K562 (cell line): Measurements from ENCODE around the gene ABCD4. TPM values are rescaled to one million over a fixed set of nuclear protein-coding genes. Genes with fewer than 3 reads are reported as not detected.

ENCODE experiments used
- ATAC-seq: fragments of 200-7000 bp; cut with Tn5 transposase; 3 replicates; pipeline ENCODE4 v1.9.1; 2020; ENCODE audit warnings: moderate library complexity
- BruUV-seq: library from RNA; stranded (reverse); fragments of 400-500 nt; replicated peaks from 2 replicates; lab custom pipeline; 2021; lab: Mats Ljungman, UMichigan
- CTCF ChIA-PET: fragments of 300-600 bp; formaldehyde crosslinking; extraction: SDS; loops from one replicate; lab custom pipeline; 2021; ENCODE audit warnings: low intra/inter-chr PET ratio; lab: Yijun Ruan, JAX
- POLR2A ChIA-PET: fragments of 300-600, 350-650 bp; sonication (Branson Sonifier 250); formaldehyde crosslinking; extraction: SDS; loops from one replicate; lab custom pipeline; 2021; ENCODE audit warnings: antibody characterized with exemption, inconsistent platforms; lab: Yijun Ruan, JAX
- DNase-seq, 4 experiments: peaks; one replicate each; pipeline versions ENCODE4 v3.0.0 to v3.0.0-alpha.2; 2011 to 2018; ENCODE audit warnings: low spot score in 3 of 4, mixed read lengths in 3 of 4; ENCODE audit errors: extremely low read depth in 1 of 4
- FAIRE-seq: peaks from 2 replicates; lab custom pipeline; 2011; peaks lifted over from hg19 to GRCh38; lab: Jason Lieb, UNC
- H2AFZ ChIP-seq: 2 replicates; pipeline ENCODE4 v1.6.0; 2011; ENCODE audit warnings: low read depth, low read length, control low read depth, inconsistent platforms
- H3K27ac ChIP-seq: fragments of 200-600 bp; 3 replicates; pipeline ENCODE4 v1.8.0; 2011; ENCODE audit warnings: low read depth, mild to moderate bottlenecking, control low read depth, inconsistent platforms, low read length, moderate library complexity, mixed read lengths; ENCODE audit errors: extremely low read depth
- H3K27me3 ChIP-seq, 2 experiments: fragments of 300-600 bp in 1 of 2; 2 replicates in 1 of 2; 3 replicates in 1 of 2; pipeline versions ENCODE4 v1.6.0 to v1.8.0; 2011; ENCODE audit warnings: inconsistent platforms in 2 of 2, low read length in 2 of 2, mild to moderate bottlenecking in 1 of 2, mixed read lengths in 1 of 2, moderate library complexity in 1 of 2; ENCODE audit not compliant: control insufficient read depth in 2 of 2, insufficient read depth in 2 of 2
- H3K36me3 ChIP-seq: fragments of 300-600 bp; 3 replicates; pipeline ENCODE4 v1.8.0; 2011; ENCODE audit warnings: mild to moderate bottlenecking, low read length, inconsistent platforms; ENCODE audit not compliant: control insufficient read depth, insufficient read depth
- H3K4me1 ChIP-seq, 2 experiments: fragments of 200-600 bp in 1 of 2; replicated peaks in 1 of 2; 2 replicates in 1 of 2; 3 replicates in 1 of 2; pipeline versions ENCODE4 v1.5.1 to v1.8.0; 2011; ENCODE audit warnings: inconsistent platforms in 2 of 2, low read length in 2 of 2, mild to moderate bottlenecking in 1 of 2, mixed read lengths in 1 of 2, moderate library complexity in 1 of 2; ENCODE audit not compliant: control insufficient read depth in 2 of 2, insufficient read depth in 2 of 2
- H3K4me2 ChIP-seq: 2 replicates; pipeline ENCODE4 v1.6.1; 2011; ENCODE audit warnings: low read length, control low read depth, inconsistent platforms, mixed read lengths; ENCODE audit not compliant: insufficient read depth
- H3K4me3 ChIP-seq: fragments of 200-600 bp; sonication (generic), shearing (Covaris generic); 2 replicates; pipeline ENCODE4 v1.5.1; 2016; ENCODE audit warnings: control low read depth, inconsistent platforms
- H3K79me2 ChIP-seq: fragments of 200-600 bp; 3 replicates; pipeline ENCODE4 v1.8.0; 2011; ENCODE audit warnings: low read length, inconsistent platforms; ENCODE audit not compliant: control insufficient read depth, insufficient read depth
- H3K9ac ChIP-seq, 2 experiments: 2 replicates each; pipeline versions ENCODE4 v1.6.0 to v1.6.1; 2011; ENCODE audit warnings: low read depth in 2 of 2, low read length in 2 of 2, control low read depth in 1 of 2, inconsistent platforms in 1 of 2, mild to moderate bottlenecking in 1 of 2, mixed read lengths in 1 of 2; ENCODE audit not compliant: insufficient read depth in 1 of 2
- H3K9me1 ChIP-seq: one replicate; pipeline ENCODE4 v1.6.0; 2011; ENCODE audit warnings: inconsistent platforms, mild to moderate bottlenecking, low read length, moderate library complexity; ENCODE audit not compliant: control insufficient read depth, insufficient read depth
- H3K9me3 ChIP-seq: replicated peaks from 2 replicates; pipeline ENCODE4 v1.5.1; 2011; ENCODE audit warnings: low read depth, low read length, inconsistent platforms; ENCODE audit not compliant: control insufficient read depth, insufficient read depth
- H4K20me1 ChIP-seq: replicated peaks from 2 replicates; pipeline ENCODE4 v1.6.1; 2011; ENCODE audit warnings: low read length, inconsistent platforms, mixed read lengths; ENCODE audit not compliant: control insufficient read depth, insufficient read depth
- ATF3 ChIP-seq, 2 experiments: fragments of 450-650 bp in 1 of 2; sonication (generic) in 1 of 2; formaldehyde crosslinking in 1 of 2; IDR thresholded peaks in 1 of 2; conservative IDR thresholded peaks in 1 of 2; 2 replicates each; pipeline versions ENCODE4 v1.6.1 to v1.8.1; 2016 to 2023; ENCODE audit warnings: mild to moderate bottlenecking in 2 of 2, moderate library complexity in 2 of 2, inconsistent platforms in 1 of 2, missing genetic modification reagents in 1 of 2
- NFE2 ChIP-seq: IDR thresholded peaks from 2 replicates; pipeline ENCODE4 v1.6.1; 2014; ENCODE audit warnings: antibody characterized with exemption, low read depth
- RBM25 ChIP-seq: fragments of 200-400 bp; formaldehyde crosslinking; IDR thresholded peaks from 2 replicates; pipeline ENCODE4 v1.6.1; 2018; ENCODE audit warnings: low read length, low read depth, moderate library complexity; ENCODE audit not compliant: severe bottlenecking
- ZNF121 ChIP-seq: sonication (generic); formaldehyde crosslinking; conservative IDR thresholded peaks from 2 replicates; pipeline ENCODE4 v1.8.0; 2022; ENCODE audit warnings: missing genetic modification reagents
- WGBS: fragments of 100-300 bp; shearing (Covaris generic); methylation state at CpG from one replicate; pipeline ENCODE4 v1.1.6; 2016; ENCODE audit warnings: low coverage, mixed read lengths; ENCODE audit not compliant: insufficient coverage; ENCODE audit errors: missing lambda C conversion rate; 5-methylcytosine and 5-hydroxymethylcytosine counted together
- in situ Hi-C: fragments of 300-500 bp; cut with MboI; formaldehyde crosslinking; loops from 4 replicates; pipeline ENCODE4 v1.15.0; 2018; ENCODE audit warnings: inconsistent platforms, mixed read lengths
- intact Hi-C: fragments of 100-400 bp; cut with micrococcal nuclease; formaldehyde crosslinking; loops from 2 replicates; pipeline ENCODE4 v1.14.2; 2022
- polyA plus RNA-seq, 8 experiments: library from polyadenylated mRNA; depleted of rRNA in 4 of 8; stranded (reverse) in 5 of 8; unstranded in 3 of 8; fragments of >200 nt; fragmentation: Nextera tagmentation in 2 of 8; fragmentation: Illumina TruSeq in 1 of 8; extraction: Ambion mirVana in 2 of 8; extraction: Trizol in 1 of 8; gene quantifications; 2 replicates each; pipeline versions ENCODE4 v1.2.1 to v1.2.3, GENCODE V29; 2011 to 2014; ENCODE audit warnings: inconsistent platforms in 1 of 8, missing spikeins in 1 of 8
- total RNA-seq, 7 experiments: library from RNA; depleted of rRNA in 6 of 7; stranded (reverse); fragments of >200 nt in 6 of 7; fragmentation: Illumina TruSeq in 2 of 7; extraction: Trizol in 2 of 7; gene quantifications; 2 replicates each; pipeline versions ENCODE4 v1.2.1 to v1.2.3, GENCODE V29; 2011 to 2021; ENCODE audit warnings: low replicate concordance in 1 of 7

The ABCD4 gene
- total and polyA plus RNA-seq, 9 of the 15 experiments (the other 6 are each of a cell fraction or from before 2014, with no cell fraction given) = 3.5 to 17.2 (median 12.4) TPM

- TF ChIP-seq NFE2 = peak; percentile 62
- TF ChIP-seq, all 486 proteins: peak for 11
These were observed 27.4 kb downstream of the ABCD4 start (continued) for GRCh38 chr14:74275241-74275841.

- ATAC-seq (no peak), FAIRE-seq (no peak), DNase-seq (no peak)
- Histone ChIP-seq H3K27ac (no peak overlapping the region), H3K27me3 (0 out of 5 replicates have a peak, but pooled peaks cover 0 to under 1% of the 10 kb centered on the region in 2 experiments), H2AFZ (0 out of 2 replicates have a peak overlapping the region, but pooled peaks have one; percentile 14), H3K4me1 (peaks cover 0 to 3% of the 10 kb centered on the region in 2 experiments; a peak in 3 of 5 replicates), H3K9ac (no peak overlapping the region), H4K20me1 (no peaks in the 10 kb centered on the region), H3K4me2 (no peak overlapping the region), H3K4me3 (no peak overlapping the region), H3K9me3 (no peaks in the 10 kb centered on the region), H3K9me1 (no peaks in the 10 kb centered on the region), H3K36me3 (no peaks in the 10 kb centered on the region), H3K79me2 (no peaks in the 10 kb centered on the region)
- 47% methylated on average over 1 of the region's 1 CpG for WGBS
- in situ Hi-C loops (no loop called here), intact Hi-C loops (no loop called here)
- ChIA-PET CTCF (no interaction called here), POLR2A (no interaction called here)
- BruUV-seq = no TSS peak
- TF ChIP-seq RBM25 = peak; percentile 73
- TF ChIP-seq ATF3 (IDR thresholded peaks at IDR 0.05) = no peak
- no peak for TF ChIP-seq ATF3 (CRISPR knock-in tag; conservative IDR thresholded peaks at IDR 0.05)
- peak; percentile 88 for TF ChIP-seq ZNF121 (CRISPR knock-in tag)
These were observed 31.4 kb downstream of the ABCD4 start for GRCh38 chr14:74271365-74271764.
